Measurements from ENCODE around the gene RTP5.

RTP5 gene

DNA sequence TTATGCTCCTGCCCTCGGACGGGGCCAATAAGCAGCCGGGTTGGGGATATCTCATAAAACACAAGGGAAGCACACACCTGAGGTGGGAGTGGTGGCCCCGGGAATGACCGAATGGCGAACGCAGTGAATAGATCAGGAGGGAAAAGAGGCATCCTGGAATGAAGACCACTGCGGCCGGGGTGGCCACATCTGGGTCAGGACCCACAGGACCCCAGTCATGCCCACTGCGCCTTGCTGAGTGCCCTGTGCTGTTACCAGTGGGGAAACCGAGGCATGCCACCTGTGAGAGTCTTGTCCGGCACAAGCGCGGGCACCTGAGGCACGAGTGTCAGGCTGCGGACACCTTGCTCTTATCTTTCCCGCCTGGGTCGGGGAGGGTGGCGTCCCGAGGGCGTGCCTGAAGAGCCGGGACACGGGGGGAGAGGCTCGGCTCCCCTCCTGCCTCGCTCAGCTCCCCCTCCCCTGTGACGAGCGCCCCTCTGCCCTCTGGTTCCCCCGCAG, 12.4 kb upstream of the RTP5 start:
- in situ Hi-C loops (cut with MboI; ENCODE audit: low sequenced_read_pairs), result no loop called here

DNA sequence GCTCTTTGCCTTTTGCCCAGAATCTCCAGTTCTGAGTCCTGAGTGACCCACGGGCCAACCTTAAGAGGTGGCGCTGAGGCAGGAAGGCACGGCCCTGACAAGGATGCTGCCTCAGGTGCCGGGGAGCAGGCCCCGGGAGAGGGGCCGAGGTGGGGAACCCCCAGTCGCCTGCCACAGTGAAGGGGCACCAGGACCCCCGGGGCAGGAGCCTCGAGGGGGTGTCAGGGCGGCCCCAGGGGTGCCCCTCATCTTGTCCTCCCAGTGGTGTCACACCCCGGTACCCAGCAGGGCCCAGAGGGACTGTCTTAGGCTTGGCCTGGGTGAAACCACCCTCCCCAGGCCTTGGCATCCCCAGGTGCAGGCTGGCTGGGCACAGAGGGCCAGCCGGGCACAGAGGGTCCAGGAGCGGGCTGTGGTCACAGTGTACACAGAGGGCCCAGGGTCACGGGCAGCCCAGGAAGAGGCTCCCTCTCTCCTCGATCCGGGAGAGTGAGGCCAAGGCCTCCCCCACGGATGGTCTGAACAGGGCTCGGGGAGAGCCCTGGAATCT, 11.9 kb upstream of the RTP5 start:
- in situ Hi-C loops (cut with MboI; ENCODE audit: low sequenced_read_pairs), result no loop called here

DNA sequence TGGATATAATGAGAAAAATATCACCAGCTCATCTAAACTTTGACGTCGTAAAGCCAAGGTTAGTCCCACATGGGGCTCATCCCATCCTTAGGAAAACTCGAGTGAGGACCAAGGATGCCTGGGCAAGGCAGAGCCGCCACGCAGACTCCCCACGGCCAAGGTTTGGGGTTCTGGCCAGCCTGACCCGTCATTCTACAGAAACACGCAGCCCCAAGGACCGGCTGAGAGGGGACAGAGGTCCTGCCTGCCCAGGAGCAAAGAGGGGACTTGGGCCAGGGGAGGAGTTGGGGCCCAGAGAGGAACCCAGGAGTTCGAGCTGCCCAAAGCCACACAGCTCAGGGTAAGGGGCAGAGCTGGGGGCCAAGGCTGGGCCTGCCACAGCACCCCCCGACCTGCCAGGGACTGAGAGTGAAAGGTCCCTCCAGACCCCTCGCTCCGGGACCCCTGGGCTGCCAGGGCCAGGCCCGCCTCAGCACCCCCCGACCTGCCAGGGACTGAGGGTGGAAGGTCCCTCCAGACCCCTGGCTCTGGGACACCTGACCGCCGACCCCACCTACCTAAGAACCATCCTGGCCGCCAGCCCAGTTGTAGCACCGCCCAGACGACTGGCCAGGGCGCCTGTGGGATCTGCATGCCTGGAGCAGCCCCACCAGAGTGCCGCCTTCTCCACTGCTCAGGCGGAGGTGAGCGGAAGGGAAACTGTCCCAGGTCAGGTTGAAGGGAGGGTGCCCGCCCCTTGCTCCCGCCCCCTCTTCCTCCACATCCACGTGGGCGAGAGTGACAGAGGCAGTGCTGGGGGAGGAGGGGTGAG, 11.1 kb upstream of the RTP5 start, which contains the start of gene PDCD1:
Gene PDCD1 (minus strand): TSS at position 689 of the 811 bp plus-strand sequence. CDS start 56 bp downstream, at position 633.
- in situ Hi-C loops (cut with MboI; ENCODE audit: low sequenced_read_pairs), result no loop called here

DNA sequence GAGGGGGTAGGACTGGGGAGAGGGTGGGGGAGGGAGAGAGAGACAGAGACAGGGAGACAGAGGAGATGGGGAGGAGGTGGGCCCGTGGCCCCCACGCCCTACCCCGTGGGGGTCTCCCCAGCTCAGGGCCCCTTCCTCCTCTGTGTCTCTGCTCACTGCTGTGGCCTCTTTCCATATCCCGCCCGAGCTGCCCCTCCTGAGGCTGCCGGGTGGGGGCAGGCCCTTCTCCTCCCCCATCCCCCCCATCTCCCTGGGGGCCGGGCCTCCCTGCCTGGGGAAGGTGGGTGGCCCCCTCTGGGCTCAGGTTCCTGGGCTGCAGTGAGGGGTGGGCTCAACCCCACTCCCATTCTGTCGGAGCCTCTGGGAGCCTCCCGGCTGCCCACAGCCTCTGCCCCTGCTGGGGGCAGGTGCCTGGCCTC, 10.5 kb upstream of the RTP5 start:
- in situ Hi-C loops (cut with MboI; ENCODE audit: low sequenced_read_pairs), result no loop called here

DNA sequence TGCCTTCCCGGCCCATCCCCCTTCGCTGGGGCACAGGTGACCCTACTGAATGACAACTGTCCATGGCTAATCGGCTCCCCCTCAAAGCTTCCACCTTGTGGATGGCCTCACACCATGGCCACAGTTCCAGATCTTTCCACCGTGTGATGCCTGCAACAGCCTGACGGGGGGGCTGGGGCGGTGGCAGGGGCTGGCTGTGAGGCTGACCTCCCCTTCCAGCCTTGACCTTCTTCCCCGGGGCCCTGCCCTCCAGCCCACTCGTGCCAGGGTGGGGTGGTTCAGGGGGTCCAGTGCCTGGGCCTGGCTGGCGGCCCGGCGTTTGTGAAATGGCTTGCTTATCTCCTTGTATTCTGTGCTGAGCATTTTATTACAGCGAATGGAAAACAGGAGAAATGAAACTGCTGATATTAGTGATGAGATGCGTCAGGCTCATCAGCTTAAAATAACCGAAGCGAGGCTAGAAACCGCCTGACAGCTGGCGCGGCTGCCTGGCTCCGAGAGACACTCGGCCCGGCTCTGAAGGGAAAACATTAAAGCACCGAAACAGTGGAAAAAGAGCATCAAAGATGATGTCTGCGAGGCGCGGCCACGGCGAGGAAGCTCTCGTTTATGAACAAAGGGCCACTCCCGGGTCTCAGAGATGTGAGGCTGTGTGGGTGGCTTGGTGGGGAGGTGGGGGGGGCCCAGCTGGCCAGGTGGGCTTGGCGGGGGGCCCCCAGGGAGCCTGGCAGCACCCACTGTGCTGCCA, 9.9 kb upstream of the RTP5 start:
- in situ Hi-C loops (cut with MboI; ENCODE audit: low sequenced_read_pairs), result no loop called here

DNA sequence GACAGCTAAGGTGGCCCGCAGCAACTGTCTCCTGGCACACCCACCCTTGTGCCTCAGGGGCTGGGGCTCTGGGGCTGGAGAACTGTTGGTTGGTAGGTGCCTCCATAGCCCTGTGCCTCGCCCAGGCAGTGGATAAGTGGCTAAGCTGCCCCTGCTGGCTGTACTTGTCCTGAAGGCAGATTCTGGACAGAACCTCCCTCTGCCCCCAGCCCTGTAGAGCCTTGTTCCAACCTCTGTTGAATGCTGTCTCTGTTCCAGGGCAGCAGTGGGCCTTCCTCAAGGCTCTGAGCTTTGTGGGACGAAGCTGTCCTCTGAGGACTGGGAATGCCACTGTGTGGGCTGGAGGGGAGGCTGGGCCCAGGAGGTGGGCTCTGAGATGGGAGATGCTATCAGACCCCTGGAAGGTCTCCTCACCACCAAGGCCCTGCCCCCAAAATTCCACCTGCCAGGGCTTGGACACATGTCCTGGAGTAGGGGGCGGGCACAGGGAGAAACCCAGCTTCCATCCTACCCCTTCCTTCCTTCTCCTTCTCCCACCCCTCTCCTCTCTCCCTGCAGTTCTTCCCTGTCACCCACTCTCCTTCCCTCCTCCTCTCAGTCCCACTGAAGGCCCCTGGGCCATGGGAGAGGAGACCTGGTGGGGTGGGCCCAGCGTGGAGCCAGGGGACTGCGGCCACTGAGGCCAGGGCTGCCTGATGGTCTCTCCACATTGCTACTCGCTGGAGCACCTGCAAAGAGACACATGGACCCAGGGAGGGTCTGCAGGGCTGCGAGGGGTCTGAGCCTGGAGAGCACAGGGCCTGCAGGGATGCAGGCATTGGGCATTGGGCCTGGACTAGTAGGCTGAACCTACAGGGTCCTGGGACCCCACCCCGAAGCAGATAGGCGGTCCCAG, 9.1 kb upstream of the RTP5 start:
- in situ Hi-C loops (cut with MboI; ENCODE audit: low sequenced_read_pairs), result no loop called here

DNA sequence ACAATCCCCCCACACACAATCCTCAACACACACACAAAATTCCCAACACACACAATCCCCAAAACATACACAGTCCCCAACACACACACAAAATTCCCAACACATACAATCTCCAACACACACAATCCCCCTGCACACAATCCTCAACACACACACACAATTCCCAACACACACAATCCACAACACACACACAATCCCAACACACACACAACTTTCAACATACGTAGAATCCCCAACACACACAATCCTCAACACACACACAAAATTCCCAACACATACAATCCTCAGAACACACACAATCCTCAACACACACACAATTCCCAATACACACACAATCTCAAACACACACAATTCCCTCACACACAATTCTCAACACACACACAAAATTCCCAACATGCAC, 8.3 kb upstream of the RTP5 start:
- in situ Hi-C loops (cut with MboI; ENCODE audit: low sequenced_read_pairs), result no loop called here

DNA sequence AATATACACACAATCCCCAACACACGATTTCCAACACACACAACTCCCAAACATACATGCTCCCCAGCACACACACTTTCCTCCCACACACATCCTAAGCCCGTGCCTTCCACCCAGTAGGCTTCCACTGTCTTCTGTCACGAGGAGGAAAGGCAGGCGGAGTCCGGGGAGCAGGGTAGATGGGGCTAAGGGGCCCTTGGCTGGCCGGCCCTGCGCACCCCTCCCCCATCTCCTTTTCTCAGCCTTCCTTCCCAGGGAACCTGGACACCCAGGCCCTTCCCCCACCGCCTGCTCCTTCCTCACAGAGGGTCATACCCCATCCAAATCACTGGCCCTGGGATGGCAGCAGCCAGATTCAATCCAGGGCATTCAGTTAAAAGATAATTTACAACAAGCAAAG, 7.4 kb upstream of the RTP5 start:
- in situ Hi-C loops (cut with MboI; ENCODE audit: low sequenced_read_pairs), result no loop called here

DNA sequence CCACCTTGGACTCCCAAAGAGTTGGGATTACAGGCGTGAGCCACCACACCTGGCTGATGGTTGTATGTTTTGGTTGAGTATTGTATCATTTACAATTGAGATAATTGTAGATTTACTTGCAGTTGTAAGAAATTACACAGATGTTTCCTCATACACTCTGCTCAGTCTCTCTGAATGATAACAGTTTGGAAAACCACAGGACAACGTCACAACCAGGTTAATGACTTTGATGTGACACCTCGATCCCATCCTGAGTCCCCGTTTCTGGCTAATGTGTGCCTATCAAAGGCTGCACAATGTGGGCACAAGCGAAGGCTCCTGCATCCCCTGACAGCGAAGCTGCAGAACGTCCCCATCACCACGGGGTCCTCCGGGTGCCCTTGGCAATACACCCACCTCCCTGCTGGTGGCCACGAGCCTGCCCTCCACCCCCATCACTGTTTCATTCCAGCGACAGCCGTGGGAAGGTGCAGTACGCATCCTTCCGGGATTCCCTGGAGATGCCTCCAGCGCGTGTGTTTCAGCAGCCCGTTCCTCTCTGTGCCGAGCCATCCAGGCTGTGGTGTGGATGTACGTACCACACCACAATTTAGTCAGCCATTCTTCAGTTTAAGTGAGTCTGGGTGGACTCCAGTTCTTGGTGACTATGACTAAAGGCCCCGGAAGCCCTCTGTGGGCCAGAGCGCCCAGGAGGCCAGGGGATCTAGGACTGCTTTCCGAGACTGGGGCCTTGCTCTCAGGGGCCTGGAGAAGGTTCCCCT, 6.6 kb upstream of the RTP5 start:
- in situ Hi-C loops (cut with MboI; ENCODE audit: low sequenced_read_pairs), result no loop called here

DNA sequence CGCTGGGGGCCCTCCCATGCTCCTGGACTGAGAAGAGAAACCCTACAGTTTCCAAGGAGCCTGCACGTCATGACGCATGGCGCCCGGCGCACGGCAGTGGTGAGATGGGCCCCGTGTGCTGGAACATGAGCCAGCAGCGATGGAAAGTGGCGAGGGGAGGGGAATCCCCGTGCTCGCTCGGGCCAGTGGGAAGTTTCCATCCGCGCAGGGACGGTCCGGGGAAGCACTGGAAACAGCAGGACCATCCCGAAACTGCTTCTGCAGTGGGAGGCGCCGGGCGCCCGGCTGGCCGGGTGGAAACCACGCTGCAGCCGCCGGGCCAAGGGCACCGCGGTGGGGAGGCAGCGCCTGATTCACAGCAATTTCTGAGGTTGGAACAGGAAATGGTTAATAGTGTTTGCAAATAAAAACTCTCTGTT, 6.0 kb upstream of the RTP5 start:
- in situ Hi-C loops (cut with MboI; ENCODE audit: low sequenced_read_pairs), result no loop called here

DNA sequence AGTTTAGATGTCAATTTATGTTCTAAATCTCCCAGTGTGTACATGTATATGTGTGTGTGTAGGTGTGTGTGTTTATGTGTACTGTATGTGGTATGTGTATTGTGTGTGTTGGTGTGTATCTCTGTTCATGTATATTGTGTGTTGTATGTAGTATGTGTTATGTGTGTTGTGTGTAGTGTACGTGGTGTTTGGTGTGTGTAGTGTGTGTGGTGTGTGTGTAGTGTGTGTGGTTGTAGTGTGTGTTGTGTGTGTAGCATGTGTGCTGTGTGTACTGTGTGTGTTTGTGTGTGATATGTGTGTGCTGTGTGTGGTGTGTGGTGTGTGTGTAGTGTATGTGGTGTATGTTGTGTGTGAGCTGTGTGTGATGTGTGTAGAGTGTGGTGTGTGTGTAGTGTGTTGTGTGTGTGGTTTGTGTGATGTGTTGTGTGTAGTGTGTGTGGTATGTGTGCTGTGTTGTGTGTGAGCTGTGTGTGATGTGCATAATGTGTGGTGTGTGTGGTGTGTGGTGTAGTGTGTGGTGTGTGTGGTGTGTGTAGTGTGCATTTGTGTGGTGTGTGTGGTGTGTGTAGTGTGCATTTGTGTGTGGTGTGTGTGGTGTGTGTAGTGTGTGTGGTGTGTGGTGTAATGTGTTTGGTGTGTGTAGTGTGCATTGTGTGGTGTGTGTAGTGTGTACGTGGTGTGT, 5.2 kb upstream of the RTP5 start:
- in situ Hi-C loops (cut with MboI; ENCODE audit: low sequenced_read_pairs), result no loop called here

DNA sequence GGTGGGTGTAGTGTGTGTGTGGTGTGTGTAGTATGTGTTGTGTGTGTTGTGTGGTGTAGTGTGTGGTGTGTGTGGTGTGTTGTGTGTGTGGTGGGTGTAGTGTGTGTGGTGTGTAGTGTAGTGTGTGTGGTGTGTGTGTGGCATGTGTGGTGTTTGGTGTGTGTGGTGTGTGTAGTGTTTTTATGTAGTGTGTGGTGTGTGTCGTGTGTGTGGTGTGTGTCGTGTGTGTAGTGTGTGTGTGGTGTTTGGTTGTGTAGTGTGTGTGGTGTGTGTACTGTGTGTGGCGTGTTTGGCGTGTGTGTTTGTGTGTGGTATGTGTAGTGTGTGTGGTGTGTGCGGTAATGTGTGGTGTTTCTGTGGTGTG, 4.7 kb upstream of the RTP5 start:
- in situ Hi-C loops (cut with MboI; ENCODE audit: low sequenced_read_pairs), result no loop called here

DNA sequence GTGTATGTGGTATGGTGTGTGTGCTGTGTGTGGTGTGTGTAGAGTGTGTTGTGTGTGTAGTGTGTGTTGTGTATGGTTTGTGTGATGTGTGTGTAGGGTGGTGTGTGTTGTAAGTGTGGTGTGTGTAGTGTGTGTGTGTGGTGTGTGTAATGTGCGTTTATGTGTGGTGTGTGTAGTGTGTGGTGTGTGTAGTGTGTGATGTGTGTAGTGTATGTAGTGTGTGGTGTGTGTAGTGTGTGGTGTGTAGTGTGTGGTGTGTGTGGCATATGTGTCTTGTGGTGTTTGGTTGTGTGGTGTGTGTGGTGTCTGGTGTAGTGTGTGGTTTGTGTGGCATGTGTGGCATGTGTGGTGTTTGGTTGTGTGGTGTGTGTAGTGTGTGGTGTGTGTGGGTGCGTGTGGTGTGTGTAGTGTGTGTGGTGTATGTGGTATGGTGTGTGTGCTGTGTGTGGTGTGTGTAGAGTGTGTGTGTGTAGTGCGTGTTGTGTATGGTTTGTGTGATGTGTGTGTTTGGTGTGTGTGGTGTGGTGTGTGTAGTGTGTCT, 4.0 kb upstream of the RTP5 start:
- in situ Hi-C loops (cut with MboI; ENCODE audit: low sequenced_read_pairs), result no loop called here

DNA sequence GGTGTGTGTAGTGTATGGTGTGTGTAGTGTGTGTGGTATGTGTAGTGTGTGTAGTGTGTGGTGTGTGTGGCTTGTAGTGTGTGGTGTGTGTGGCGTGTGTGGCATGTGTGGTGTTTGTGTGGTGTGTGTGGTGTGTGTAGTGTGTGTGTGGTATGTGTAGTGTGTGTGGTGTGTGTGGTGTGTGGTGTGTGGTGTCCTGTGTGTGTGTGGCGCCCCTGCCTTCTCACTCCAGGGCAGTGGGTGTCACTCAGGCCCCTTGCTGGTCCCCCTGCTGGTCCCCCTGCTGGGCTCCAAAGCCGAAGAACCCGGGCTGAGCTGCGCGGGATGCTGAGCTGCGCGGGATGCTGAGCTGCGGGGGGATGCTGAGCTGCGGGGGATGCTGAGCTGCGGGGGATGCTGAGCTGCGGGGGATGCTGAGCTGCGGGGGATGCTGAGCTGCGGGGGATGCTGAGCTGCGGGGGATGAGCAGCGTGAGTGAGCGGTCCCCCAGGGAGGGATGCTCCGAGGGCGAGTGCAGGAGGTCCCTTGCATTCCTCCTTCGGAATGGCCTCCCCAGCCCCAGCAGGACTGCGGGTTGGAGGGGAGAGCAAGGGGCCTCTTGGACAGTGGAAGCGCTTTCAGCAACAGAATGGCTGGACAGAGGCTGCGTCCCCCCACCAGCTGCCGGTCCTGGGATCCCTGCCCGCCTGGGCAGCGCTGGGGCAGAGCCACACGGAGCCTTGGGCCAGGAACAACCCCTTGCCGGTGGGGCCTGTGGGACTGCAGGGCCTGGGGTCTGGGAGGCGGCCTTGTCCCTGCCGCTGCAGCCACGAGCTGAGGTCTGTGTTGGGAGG, 3.4 kb upstream of the RTP5 start:
- in situ Hi-C loops (cut with MboI; ENCODE audit: low sequenced_read_pairs), result no loop called here

DNA sequence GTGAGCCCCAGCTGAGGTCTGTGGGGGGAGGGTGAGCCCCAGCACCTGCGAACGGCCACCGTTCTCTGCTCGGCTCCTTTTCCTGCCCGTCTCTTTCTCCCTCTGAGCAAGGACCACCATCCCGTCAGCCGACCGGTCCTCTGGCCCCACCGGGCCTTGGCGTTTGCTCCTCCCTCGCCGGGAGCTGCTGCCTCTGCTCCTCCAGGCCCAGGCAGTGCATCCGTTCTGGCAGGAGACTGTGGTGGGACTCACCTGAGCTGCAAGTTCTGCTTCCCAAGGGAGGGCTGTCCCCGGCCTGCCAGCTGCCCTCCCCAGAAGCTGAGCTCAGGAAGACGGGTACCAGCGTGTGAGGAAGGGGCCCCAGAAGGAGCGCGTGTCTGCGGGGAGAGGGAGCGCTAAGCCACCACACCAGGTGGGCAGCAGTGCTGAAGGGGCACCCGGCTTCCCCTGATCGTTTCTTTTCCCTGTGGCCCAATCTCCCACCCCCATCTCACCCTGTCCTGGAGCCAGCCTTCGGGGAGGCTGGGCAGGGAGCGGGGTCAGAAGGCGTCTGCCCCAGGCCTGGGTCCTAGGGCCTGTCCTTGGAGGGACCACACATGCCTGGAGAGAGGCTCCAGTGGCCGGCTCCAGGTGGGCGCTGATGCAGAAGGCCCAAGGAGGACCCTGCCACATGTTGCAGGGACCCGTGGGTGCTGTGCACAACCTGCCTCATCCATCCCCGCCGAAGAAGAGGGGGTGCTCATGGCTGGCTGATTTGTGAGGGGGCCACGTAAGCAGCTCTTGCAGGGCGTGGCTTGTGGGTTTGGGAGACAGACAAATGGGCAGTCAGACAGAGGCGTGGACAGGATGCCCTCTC, 2.5 kb upstream of the RTP5 start:
- in situ Hi-C loops (cut with MboI; ENCODE audit: low sequenced_read_pairs), result no loop called here

DNA sequence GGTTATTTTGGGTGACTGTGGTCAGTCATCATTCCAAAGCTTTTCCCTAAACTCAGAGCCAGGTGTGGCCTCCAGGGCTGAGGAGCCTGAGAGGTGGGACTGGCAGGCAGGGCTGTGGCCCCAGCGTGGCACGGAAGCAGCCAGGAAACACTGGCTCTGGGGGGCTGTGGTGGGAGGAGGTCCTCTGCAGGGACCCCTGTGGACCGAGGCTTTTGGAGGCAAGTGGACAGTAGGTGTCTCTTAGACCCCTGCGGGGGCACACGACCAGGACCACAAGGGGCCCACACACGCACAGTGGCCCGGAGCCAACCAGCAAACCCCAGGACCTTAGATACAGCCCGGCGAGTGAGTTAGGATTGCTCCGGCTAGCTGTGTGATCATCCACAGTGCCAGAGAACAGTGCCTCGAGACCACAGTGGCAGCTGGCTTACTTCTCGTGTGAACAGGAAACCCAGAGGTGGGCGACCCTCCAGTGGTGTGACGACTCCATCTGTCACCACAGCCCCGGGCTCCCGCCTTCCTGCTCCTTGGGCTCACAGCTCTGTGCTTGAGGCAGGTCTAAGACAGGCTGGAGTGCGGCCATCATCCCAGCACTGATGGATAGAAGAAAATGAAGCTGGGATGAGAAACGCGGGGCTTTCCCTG, 1.6 kb upstream of the RTP5 start:
- in situ Hi-C loops (cut with MboI; ENCODE audit: low sequenced_read_pairs), result no loop called here

DNA sequence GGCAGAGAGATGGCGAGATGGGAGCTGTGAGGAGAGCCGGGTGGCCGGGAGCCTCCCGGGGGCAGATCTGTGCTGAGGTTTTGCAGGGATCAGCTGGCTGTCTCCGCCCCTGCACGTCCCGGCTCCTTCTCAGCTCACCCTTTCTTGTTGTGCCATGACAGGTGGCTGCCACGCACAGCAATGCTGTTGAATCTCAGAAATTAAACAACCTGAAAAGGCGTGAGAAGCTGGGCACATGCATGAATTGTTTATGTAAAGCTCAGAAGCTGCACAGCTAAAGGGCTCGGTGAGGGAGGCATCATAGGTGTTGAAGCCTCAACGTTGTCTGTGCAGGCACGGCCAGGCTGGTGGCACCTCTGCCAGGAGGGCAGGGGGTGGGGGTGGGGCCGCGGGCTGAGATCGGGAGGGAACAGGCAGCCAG, 858 bp upstream of the RTP5 start:
- in situ Hi-C loops (cut with MboI; ENCODE audit: low sequenced_read_pairs), result no loop called here

All from hTERT RPE-1 (cell line).